Spleen (tissue), 7 donors: ENCODE measurements around the gene FADS2.

Experiments
- CTCF ChIP-seq, 11 experiments: fragments of 200-600 bp in 7 of 11; fragments of 450-650 bp in 4 of 11; sonication (generic) in 4 of 11; IDR thresholded peaks in 8 of 11; conservative IDR thresholded peaks in 3 of 11; 1 replicate in 7 of 11; 2 replicates in 4 of 11; pipeline versions ENCODE4 v1.4.0 to v1.8.0; 2016 to 2021; ENCODE audit warnings: antibody characterized with exemption in 11 of 11, inconsistent platforms in 4 of 11, mild to moderate bottlenecking in 1 of 11
- POLR2AphosphoS5 ChIP-seq, 3 donors: sonication (generic); formaldehyde crosslinking; IDR thresholded peaks; one replicate each; pipeline ENCODE4 v1.5.1; 2017; ENCODE audit warnings: antibody characterized with exemption in 3 of 3
- donor health status: DM: no; HTN: no; CAD: no; lungs with moderate emphysema.
- donor health status: DM: no; HTN: no; CAD: no.
- donor health status: DM: no; HTN: no; CAD: no.

GRCh38 chr11:61784506-61784805 lies 43.6 kb upstream of the FADS2 start:
- no peak for TF ChIP-seq CTCF (IDR thresholded peaks at IDR 0.05 in 8 of 11, conservative IDR thresholded peaks at IDR 0.05 in 3 of 11)
- TF ChIP-seq POLR2AphosphoS5 (IDR thresholded peaks at IDR 0.05), result peak in 1 of 3 donors; percentile 22
